NCI-H146 treated with DMSO at 0.1 percent for 48 hours (cell line): ENCODE results near the gene C1orf159.
A peak's percentile ranks its signal among the peaks of the same experiment; 100 is the strongest.
"Not testable (repeated sequence)": the region's sequence is repeated elsewhere in the genome, so short reads cannot be mapped to it uniquely, and the experiment has no call there.

Source experiments
- DNase-seq: peaks from one replicate; lab custom pipeline; 2025; ENCODE audit not compliant: unreplicated experiment; lab: John Stamatoyannopoulos, UW

Gene C1orf159

DNA sequence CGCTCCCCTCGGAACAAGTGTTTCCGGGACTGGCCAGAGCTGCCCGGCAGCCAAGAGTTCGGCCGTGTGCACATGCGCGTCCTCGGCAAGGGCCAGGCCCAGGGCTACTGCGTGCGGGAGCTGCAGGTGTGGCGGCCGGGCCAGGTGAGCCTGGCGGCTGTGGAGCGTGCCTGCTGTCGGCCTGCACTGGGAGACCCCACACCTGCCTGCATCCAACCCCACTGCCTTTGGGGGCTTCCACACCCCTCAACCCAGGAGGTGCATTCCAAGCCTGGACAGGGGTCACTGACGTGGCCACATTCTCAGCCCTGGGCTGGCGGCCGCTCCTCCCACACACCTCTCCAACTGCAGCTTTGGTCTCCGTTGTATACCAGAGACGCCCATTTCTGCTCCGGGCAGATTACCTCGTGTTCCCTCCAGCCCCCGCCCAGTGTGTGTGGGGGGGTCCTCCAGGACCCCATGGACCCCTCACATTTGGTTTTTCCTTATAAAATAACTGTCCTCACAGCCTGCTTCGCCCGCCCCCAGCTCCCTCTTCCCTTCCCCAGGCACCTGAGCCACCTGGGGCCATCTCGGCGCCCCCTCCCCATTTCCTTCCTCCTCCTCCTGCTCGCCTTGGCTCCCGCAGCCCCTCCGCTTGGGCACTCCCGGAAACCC, 47.9 kb downstream of the C1orf159 start:
- no peak for DNase-seq

DNA sequence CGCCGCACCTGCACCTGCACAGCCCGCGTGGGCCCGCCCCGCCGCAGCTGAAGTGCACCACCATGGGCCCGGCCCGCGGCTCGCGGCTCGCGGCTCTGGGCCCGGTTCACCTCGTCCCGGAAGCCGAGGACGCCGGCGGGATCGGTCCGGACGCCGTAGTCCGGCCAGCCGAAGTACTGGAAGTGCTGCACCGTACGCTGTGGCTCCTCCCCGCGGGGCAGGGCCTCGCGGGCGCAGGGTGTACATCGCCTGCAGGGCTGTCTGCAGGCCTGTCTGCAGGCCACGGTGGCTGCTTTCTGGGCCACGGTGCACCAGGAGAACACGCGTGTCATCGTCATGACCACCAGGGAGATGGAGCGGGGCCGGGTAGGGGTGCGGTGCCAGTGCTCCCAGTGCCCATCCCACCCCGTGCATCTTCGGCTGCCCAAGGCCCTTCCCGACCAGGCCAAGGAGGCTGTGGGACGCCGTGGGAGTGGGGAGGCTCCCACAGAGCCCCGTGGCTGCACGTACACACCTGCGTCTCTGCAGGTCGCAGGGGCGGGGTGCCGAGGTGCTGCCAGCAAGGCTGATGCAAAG, 48.5 kb downstream of the C1orf159 start:
- DNase-seq, result no peak

DNA sequence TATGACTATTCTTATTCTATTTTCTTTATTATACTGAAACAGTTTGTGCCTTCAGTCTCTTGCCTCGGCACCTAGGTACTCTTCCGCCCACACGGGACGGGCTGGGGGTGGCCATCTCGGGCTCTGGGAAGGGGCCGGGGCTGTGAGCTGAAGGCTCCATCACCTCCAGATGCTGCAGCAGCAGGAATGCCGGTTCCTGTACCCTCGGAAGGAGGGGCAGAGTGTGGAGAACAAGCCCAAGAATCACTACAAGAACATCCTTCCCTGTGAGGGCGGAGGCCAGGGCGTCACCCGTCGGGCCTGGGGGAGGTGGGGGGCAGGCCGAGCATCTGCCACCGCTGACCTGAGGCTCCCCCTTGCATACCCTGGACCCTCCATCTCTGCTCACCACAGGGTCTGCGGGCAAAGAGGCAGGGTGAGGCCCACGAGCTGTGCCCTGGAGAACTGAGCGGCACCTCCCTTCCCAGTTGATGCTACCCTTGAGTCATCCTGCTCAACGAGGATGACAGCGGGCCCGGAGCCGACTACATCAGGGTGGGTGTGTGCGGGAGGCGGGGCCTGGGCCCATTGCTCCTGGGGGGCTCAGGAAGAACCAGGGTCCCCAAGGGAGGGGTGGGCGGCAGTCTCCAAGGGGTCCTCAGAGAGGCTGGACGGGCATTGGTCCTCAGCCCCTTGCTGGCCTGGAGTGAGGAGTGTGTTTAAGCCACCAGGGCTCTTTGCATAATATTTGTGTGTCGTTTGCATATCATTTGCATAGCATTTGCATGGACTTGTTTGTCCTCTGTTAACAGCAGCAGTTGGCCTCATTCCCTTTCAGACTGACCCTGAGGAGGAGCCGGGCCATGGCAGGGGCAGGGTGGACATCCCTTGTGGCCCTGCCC, 49.2 kb downstream of the C1orf159 start:
- no peak for DNase-seq

DNA sequence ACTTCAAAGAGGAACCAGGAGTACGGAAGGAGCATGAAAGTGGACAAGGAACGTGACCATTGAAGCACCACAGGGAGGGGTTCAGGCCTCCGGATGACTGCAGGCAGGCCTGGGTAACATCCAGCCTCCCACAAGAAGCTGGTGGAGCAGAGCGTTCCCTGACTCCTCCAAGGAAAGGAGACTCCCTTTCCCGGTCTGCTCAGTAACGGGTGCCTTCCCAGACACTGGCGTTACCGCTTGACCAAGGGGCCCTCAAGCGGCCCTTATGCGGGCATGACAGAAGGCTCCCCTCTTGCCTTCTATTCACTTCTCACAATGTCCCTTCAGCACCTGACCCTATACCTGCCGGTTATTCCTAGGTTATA, 50.0 kb downstream of the C1orf159 start:
- not testable (repeated sequence) for DNase-seq

DNA sequence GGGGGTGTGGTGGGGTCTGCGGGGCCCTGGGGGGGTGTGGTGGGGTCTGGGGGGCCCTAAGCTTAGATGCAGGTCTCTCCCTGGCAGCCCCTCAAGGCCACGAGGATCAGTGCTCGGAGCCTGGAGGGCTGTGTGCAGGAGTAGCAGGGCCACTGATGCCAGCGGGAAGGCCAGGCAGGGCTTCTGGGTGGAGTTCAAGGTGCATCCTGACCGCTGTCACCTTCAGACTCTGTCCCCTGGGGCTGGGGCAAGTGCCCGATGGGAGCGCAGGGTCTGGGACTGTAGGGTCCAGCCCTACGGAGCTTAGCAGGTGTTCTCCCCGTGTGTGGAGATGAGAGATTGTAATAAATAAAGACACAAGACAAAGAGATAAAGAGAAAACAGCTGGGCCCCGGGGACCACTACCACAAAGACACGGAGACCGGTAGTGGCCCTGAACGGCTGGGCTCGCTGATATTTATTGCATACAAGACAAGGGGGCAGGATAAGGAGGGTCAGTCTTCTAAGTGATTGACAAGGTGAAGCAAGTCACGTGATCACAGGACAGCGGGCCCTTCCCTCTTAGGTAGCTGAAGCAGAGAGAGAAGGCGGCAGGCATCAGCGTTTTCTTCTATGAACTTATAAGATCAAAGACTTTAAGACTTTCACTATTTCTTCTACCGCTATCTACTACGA, 50.5 kb downstream of the C1orf159 start:
- DNase-seq, result no peak

DNA sequence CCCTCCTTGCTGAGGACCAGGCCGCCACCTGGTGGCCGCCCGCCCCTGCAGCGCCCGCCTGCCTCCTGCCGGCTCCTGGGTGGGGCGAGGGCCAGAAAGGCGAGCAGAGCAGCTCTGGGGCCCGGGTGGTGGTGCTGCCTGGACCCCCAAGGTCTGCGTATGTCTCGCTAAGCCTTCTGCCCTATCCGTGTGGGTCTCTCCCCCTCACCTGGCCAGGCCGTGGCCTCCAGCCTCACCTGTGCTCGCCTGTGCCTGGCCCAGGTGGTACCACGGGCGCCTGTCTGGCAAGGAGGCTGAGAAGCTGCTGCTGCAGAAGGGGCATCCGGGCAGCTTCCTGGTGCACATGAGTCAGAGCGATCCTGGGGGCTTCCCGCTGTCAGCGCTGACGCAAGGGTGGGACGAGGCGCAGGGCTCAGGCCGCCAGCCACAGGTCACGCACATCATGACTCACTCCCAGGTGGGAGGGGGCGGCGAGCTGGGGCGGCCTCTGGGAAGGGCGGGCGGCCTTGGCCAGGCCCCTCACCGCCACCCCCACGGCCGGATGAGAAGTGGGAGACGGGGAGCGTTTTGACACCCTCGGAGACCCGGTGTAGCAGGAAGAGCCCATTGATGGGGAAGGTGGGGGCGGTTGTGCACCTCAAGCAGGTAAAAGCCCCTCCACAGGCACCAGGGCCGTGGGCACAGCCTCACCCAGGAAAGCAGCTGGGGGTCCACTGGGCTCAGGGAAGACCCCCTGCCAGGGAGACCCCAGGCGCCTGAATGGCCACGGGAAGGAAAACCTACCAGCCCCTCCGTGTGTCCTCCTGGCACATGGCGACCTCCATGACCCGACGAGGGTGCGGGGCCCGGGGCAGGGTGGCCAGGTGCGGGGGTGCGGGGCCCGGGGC, 51.7 kb downstream of the C1orf159 start:
- no peak for DNase-seq

DNA sequence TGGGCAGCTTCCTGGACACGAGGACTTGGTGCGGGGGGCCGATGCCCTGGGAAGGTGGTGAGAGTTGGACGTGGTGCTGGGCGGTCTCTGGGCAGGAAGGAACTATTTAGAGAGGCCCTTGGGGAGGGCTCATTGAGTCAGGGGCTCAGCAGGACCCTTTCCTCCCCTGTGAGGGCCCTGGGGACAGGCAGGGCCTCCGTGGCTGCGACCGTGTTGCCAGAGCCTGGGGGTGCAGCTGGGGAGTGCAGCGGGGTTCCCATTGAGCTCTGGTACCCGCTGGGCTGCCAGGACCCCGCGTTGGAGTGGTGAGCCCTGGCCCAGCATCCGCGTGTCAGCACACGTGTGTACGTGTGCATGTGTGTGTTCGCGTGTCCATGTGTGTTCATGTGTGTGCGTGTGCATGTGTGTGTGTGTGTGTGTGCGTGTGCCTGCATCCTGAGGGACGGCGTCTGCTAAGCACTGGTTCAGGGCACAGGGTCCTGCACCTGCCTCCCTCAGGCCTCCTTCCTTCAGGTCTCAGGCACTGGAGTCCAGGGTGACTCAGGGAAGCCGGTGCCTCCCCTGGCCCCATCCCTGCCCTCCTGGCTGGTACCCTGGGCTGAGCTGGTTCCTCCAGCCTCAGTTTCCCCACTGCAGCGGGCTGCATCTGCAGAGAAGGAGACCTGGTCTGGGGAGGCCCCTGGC, 52.5 kb downstream of the C1orf159 start:
- no peak for DNase-seq

DNA sequence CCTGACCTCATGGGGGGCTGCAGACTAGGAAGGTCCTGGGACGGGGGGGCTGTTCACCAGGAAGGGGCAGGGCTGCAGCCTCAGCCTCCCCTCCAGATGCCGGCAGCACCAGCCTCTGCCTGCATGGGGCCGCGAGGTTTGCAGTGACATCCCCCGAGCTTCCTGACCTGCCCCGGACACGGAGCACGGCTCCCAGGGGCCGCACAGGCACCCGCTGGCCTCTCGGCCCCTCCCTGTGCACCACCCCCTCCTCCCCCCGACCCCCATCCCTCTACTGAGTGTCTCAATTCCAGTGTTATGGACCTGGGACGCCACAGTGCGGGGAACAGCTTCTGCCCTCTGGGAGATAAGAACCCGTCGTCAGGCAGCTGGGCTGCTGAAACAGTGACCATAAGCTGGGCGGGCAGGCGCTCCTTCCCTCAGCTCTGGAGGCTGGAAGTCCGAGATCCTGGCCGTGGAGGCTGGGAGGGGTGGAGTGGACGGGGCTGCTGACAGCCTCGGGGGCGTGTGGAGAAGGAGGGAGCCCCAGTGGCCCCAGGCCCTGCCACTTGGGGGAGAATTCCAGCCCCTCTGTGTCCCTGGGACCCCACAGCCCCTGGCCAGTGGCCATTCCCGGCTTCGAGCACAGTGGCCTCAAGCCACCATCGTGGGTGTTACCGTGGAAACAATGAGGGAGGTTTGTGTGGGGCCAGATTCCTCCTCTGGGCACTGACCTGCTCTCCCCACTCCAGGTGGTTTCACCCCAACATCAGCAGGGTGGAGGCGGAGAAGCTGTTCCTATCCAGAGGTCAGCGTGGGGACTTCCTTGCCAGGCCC, 53.3 kb downstream of the C1orf159 start:
- no peak for DNase-seq

DNA sequence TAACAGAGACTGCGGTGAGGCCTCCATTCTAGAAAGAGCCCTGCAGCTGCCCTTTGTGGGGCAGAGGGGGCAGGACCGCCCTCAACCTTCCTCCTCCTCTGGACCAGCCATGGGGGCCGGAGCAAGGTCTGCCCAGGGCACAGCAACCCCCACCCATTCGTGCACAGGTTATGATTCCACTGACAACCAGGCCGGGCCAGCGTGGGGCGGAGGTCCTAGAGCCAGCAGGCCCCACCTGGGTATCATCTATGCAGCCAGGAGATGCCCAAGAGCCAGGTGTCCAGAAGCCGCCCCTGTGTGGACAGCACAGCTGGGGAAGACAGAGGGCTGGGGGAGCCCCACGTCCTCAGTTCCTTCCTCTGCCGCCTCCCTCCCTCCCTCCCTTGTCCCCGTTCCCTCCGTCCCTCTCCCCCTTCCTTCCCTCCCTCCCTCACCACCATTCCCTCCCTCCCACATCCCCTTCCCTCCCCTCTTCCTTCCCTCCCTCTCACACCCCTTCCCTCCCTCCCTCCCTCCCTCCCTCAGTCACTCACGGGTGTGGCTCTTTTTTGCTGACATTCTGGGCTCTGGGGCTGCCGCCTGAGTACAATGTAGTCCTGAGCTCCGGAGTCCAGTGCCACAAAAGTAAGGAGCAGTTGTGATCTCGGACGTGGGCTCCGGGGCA, 54.1 kb downstream of the C1orf159 start:
- no peak for DNase-seq

DNA sequence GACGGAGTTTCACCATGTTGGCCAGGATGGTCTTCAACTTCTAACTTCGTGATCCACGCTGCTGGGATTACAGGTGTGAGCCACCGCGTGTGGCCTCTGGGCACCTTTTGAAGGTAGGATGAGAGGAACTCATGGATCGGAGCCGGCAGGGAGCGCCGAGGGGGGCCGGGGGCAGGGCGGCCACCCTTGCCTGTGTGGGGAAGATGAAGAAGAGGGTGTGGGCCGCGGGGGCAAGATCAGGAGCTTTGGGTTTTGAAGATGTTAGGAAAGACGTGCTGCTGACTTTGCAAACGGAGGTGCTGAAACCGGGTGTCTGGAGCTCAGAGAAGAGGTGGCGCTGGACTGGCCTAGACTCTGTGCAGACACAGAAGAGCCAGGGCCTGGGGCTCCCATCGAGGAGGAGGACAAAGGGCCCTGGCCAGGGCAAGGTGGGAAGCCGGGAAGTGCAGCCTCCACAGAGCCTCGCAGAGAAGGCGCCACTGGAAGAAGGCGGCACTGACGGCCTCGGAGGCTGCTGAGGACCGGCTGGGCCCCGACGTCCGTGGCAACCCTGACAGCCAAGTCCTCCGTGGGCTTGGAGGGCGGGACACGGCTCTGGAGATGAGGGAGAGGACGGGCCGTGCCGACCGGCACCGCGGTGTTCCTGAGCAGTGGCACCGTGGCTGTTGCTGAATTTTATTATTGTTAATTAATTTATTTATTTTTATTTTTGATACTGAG, 55.4 kb downstream of the C1orf159 start:
- no peak for DNase-seq

DNA sequence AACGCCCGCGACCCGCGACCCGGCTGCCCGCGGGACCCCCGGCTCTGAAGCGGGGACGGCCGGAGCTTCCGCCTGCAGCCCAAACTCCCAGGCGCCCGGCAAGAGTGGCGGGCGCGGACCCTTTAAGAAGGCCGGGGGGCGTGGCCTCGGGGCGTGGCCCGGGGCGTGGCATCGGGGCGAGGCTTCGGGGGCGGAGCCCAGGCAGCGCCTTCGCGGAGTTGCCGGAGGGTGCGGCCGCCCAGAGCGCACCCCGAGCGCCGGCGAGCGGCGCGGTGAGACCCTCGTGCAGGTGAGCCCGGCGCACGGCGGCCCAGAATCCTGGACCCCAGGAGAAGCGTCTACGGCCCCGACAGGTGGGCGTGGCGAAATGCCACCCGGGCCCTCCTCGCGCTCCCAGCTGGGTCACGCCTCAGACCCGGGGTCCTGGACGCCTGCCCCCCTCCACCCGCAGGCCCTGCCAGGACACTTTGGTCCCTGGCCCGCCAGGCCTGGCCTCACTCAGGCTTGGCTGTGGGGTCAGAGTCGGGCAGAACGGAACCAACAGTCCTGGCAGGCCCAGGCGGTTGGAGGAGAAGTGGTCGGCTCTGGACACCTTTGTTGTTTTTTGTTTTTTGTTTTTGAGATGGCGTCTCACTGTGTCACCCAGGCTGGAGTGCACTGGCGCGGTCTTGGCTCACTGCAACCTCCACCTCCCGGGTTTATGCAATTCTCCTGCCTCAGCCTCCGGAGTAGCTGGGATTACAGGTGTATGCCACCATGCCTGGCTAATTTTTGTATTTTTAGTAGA, 56.2 kb downstream of the C1orf159 start:
- peak; percentile 25 for DNase-seq

DNA sequence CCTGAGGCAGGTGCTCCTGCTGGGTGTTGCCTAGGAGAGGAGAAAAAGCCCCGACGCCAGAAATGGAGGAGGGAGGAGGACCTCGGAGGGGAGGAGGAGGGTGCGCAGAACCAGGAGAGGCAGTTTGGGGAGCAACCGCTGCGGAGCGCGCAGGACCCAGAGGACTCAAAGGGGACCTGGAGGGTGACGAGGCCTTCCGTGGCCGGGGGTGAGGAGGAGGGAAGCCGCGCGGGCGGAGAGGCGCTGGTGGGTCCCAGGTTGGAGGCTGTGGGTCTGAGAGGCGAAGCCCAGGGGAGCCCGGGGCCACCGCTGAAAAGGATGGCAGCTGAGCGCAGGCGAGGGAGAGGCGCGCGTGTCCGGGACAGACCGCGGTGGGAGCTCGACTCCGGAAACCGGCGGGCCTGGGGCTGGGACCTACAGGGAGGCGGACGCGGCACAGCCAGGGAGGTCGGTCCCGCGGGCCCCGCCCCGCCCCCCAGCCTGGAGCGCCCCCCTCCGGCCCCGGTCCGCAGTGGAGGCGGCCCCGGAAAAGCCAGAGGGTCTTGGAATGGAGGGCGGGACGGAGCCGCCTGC, 56.9 kb downstream of the C1orf159 start:
- no peak for DNase-seq

DNA sequence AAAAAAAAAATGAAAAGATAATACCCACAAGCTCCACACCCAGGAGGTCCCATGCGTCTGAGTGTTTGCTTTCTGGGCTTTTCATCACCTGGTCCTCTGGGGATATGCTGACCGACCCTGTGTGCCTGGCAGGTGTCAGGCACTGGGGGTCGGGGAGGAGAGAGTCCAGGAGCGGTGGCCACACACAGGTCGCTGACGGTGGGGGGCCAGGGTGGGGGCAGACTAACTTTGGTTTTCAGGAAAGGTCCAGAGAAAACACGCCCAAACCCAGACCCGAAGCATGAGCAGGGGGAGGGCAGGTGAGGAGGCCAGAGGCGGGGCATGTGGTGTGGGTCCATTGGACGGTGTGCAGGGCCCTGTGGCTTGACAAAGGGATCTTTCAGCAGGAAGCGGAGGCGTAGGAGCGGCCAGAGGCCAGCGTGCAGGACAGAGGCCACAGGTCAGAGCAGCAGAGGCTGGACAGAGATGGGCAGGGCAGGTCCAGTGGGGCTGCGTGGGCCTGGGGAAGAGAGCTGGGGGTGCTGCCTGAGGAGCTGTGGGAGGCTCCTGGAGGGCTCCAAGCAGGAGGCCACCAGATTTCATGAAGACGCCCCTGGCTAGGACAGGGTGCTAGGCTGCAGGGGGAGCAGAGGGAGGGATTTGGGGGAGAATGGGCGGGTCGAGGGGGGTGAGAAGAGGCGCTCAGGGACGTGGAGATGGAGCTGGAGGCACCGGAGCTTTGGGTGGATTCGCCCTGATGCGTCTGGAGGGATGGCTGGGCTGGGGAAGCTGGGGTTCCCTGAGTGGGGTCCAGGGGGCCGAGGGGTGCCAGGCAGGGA, 57.6 kb downstream of the C1orf159 start:
- no peak for DNase-seq

DNA sequence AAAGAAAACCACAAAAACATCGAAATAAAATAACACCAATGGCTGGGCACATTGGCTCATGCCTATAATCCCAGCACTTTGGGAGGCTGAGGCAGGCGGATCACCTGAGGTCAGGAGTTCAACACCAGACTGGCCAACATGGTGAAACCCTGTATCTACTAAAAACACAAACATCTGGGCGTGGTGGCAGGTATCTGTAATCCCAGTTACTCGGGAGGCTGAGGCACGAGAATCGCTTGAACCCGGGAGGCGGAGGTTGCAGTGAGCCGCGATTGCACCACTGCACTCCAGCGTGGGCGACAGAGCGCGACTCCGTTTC, 58.2 kb downstream of the C1orf159 start:
- not testable (repeated sequence) for DNase-seq

DNA sequence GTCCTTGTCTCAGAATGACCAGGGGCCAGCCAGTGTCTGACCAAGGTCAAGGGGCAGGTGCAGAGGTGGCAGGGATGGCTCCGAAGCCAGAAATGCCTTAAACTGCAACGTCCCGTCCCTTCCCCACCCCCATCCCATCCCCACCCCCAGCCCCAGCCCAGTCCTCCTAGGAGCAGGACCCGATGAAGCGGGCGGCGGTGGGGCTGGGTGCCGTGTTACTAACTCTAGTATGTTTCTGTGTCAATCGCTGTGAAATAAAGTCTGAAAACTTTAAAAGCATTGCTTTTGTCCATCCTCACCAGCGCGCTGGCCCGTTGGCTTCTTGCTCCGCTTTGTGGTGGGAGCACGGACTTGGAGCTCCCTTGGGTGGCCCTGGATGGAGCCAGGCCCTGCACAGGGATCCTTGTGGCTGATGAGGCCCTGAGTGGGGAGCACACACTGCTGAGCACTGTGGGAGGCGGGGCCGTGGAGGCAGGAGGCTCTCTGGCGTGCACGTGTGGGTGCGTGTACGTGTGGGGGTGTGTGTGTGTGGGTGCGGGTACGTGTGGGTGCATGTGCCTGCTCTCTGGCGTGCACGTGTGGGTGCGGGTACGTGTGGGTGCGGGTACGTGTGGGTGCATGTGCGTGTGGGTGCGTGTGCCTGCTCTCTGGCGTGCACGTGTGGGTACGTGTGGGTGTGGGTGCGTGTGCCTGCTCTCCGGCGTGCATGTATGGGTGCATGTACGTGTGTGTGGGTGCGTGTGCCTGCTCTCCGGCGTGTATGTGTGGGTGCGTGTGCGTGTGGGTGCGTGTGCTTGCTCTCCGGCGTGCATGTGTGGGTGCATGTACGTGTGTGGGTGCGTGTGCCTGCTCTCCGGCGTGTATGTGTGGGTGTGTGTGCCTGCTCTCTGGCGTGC, 59.8 kb downstream of the C1orf159 start:
- DNase-seq, result no peak
